B cell (primary cell): Measurements from ENCODE around the gene ARHGAP33.

Source experiments
- EZH2 ChIP-seq: IDR thresholded peaks from 2 replicates; pipeline ENCODE4 v1.6.1; 2012; ENCODE audit warnings: borderline replicate concordance, low read depth, mild to moderate bottlenecking, moderate library complexity, low read length; ENCODE audit not compliant: insufficient read depth, poor library complexity, severe bottlenecking
- TF ChIP-seq, protein P1 (sequence below): fragments of 200-600 bp; IDR thresholded peaks from one replicate; pipeline ENCODE4 v1.8.0; 2022; ENCODE audit warnings: antibody characterized with exemption, mild to moderate bottlenecking

DNA sequence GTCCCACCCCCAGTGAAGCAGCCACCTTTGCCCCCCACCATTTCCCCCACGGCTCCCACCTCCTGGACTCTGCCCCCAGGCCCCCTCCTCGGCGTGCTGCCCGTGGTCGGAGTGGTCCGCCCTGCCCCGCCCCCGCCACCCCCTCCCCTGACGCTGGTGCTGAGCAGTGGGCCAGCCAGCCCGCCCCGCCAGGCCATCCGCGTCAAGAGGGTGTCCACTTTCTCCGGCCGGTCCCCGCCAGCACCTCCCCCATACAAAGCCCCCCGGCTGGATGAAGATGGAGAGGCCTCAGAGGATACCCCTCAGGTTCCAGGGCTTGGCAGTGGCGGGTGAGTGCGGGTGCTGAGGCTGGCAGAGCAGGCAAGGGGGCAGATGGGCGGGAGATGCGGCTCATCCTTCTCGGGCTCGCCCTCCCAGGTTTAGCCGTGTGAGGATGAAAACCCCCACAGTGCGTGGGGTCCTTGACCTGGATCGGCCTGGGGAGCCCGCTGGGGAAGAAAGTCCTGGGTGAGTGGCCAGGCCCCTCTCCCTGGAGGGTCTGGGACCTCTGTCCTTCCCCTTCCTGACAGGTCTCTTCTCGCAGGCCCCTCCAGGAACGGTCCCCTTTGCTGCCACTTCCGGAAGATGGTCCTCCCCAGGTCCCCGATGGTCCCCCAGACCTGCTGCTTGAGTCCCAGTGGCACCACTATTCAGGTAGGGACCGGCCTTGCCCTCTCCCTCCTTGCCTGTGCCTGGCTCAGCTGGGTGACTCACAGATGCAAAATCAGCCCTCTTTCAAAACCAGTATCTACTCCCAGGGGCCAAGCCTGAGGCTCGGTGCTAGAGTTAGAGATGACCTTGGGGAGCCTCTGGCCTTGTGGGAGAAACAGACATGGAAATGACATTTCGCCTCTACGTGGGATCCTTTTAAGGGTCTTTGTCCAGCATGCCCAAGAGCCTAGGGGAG, 41.9 kb upstream of the ARHGAP33 start:
- TF ChIP-seq, protein P1, sequence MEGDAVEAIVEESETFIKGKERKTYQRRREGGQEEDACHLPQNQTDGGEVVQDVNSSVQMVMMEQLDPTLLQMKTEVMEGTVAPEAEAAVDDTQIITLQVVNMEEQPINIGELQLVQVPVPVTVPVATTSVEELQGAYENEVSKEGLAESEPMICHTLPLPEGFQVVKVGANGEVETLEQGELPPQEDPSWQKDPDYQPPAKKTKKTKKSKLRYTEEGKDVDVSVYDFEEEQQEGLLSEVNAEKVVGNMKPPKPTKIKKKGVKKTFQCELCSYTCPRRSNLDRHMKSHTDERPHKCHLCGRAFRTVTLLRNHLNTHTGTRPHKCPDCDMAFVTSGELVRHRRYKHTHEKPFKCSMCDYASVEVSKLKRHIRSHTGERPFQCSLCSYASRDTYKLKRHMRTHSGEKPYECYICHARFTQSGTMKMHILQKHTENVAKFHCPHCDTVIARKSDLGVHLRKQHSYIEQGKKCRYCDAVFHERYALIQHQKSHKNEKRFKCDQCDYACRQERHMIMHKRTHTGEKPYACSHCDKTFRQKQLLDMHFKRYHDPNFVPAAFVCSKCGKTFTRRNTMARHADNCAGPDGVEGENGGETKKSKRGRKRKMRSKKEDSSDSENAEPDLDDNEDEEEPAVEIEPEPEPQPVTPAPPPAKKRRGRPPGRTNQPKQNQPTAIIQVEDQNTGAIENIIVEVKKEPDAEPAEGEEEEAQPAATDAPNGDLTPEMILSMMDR = no peak
- TF ChIP-seq EZH2 = no peak
